Prostate gland (tissue), 1 donor: ENCODE measurements around the gene SIK2.

Experiments
- POLR2A ChIP-seq: fragments of 450-650 bp; IDR thresholded peaks from one replicate; pipeline ENCODE4 v1.6.1; 2016; ENCODE audit warnings: antibody characterized with exemption, mild to moderate bottlenecking
- POLR2AphosphoS5 ChIP-seq: sonication (generic); formaldehyde crosslinking; IDR thresholded peaks from one replicate; pipeline ENCODE4 v1.6.1; 2017; ENCODE audit warnings: antibody characterized with exemption

- TF ChIP-seq POLR2AphosphoS5, result peak; percentile 62
- no peak for TF ChIP-seq POLR2A
Measured at GRCh38 chr11:111730871-111731591, 128.8 kb downstream of the SIK2 start.
